HL-60 (cell line): Measurements from ENCODE around the gene RPL13.

Experiments
- DNase-seq, 2 experiments: peaks; one replicate each; pipeline ENCODE4 v3.0.0-alpha.2; 2010 to 2020; ENCODE audit warnings: low read depth in 1 of 2, low spot score in 1 of 2
- H3K27ac ChIP-seq: fragments of 250-450 bp; sonication (Bioruptor Pico); replicated peaks from 2 replicates; pipeline ENCODE4 v1.5.1; 2020; ENCODE audit warnings: mild to moderate bottlenecking, moderate library complexity
- H3K27me3 ChIP-seq: fragments of 250-450 bp; sonication (Bioruptor Pico); 2 replicates; pipeline ENCODE4 v1.5.1; 2021; ENCODE audit warnings: mild to moderate bottlenecking, moderate library complexity; ENCODE audit not compliant: insufficient read depth, poor library complexity, severe bottlenecking
- H3K4me3 ChIP-seq: replicated peaks from 2 replicates; pipeline ENCODE4 v1.5.1; 2011; ENCODE audit warnings: mild to moderate bottlenecking, control low read depth, low read length; ENCODE audit not compliant: insufficient read depth
- GABPA ChIP-seq: IDR thresholded peaks from 2 replicates; pipeline ENCODE4 v1.6.1; 2012; ENCODE audit warnings: low read depth
- POLR2AphosphoS5 ChIP-seq: IDR thresholded peaks from 2 replicates; pipeline ENCODE4 v1.6.1; 2012; ENCODE audit warnings: low read depth
- SPI1 ChIP-seq: IDR thresholded peaks from 2 replicates; pipeline ENCODE4 v1.6.1; 2012; ENCODE audit warnings: low read depth, mild to moderate bottlenecking, borderline replicate concordance
- TF ChIP-seq, protein P1 (sequence below): IDR thresholded peaks from 2 replicates; pipeline ENCODE4 v1.6.1; 2012; ENCODE audit warnings: low read depth; ENCODE audit not compliant: insufficient replicate concordance
- TF ChIP-seq, protein P2 (sequence below): IDR thresholded peaks from one replicate; pipeline ENCODE4 v1.5.1; 2011; ENCODE audit warnings: low read length, control low read depth, inconsistent platforms; ENCODE audit not compliant: insufficient read depth

RPL13 gene

DNA sequence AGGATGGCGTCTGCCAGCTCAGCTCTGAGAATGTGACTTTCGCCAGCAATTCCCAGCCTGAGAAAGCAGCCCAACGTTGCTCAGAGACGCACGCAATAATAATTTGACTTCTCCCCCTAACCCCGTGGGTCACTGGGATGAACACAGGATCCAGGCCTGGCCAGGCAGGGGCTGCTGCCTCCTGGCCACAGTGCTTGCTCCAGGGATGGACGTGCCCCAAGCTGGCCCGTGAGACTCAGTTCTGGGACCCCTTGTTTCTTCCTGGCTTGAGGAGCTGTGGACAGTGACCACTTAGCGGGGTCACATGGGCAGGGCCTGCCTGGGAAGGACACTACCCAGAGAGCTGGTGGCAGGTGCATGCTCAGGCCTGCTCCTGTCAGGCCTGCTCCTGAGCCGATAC lies 39.4 kb downstream of the RPL13 start:
- Histone ChIP-seq H3K4me3 (no peak overlapping the region), H3K27ac (no peak overlapping the region), H3K27me3 (no peaks in the 10 kb centered on the region)
- no peak for DNase-seq
- no peak for TF ChIP-seq POLR2AphosphoS5
- TF ChIP-seq, protein P1, sequence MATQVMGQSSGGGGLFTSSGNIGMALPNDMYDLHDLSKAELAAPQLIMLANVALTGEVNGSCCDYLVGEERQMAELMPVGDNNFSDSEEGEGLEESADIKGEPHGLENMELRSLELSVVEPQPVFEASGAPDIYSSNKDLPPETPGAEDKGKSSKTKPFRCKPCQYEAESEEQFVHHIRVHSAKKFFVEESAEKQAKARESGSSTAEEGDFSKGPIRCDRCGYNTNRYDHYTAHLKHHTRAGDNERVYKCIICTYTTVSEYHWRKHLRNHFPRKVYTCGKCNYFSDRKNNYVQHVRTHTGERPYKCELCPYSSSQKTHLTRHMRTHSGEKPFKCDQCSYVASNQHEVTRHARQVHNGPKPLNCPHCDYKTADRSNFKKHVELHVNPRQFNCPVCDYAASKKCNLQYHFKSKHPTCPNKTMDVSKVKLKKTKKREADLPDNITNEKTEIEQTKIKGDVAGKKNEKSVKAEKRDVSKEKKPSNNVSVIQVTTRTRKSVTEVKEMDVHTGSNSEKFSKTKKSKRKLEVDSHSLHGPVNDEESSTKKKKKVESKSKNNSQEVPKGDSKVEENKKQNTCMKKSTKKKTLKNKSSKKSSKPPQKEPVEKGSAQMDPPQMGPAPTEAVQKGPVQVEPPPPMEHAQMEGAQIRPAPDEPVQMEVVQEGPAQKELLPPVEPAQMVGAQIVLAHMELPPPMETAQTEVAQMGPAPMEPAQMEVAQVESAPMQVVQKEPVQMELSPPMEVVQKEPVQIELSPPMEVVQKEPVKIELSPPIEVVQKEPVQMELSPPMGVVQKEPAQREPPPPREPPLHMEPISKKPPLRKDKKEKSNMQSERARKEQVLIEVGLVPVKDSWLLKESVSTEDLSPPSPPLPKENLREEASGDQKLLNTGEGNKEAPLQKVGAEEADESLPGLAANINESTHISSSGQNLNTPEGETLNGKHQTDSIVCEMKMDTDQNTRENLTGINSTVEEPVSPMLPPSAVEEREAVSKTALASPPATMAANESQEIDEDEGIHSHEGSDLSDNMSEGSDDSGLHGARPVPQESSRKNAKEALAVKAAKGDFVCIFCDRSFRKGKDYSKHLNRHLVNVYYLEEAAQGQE, result no peak
- TF ChIP-seq, protein P2, sequence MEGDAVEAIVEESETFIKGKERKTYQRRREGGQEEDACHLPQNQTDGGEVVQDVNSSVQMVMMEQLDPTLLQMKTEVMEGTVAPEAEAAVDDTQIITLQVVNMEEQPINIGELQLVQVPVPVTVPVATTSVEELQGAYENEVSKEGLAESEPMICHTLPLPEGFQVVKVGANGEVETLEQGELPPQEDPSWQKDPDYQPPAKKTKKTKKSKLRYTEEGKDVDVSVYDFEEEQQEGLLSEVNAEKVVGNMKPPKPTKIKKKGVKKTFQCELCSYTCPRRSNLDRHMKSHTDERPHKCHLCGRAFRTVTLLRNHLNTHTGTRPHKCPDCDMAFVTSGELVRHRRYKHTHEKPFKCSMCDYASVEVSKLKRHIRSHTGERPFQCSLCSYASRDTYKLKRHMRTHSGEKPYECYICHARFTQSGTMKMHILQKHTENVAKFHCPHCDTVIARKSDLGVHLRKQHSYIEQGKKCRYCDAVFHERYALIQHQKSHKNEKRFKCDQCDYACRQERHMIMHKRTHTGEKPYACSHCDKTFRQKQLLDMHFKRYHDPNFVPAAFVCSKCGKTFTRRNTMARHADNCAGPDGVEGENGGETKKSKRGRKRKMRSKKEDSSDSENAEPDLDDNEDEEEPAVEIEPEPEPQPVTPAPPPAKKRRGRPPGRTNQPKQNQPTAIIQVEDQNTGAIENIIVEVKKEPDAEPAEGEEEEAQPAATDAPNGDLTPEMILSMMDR, result no peak
- no peak for TF ChIP-seq GABPA
- no peak for TF ChIP-seq SPI1

DNA sequence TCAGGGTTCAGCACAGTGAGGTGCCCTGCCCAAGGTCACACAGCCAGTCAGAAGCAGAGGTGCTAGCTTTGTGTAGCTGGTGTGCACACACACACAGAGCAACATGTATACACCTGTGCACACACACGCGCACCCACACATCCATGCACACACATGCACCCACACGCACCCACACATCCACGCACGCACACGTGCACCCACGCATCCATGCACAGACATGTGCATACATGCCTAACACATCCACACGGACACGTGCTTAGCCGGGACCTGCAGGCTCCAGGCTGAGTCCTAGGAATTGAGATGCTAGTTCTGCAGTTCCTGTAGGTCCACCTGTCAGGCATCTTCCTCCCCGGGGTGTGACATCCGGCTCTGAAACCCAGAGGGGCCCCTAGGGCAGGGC lies 39.9 kb downstream of the RPL13 start:
- no peak for DNase-seq
- Histone ChIP-seq H3K27me3 (no peaks in the 10 kb centered on the region), H3K4me3 (no peak overlapping the region), H3K27ac (no peak overlapping the region)
- TF ChIP-seq POLR2AphosphoS5 (no peak), SPI1 (no peak), GABPA (no peak)
- TF ChIP-seq, protein P2, result no peak
- TF ChIP-seq, protein P1, result no peak

DNA sequence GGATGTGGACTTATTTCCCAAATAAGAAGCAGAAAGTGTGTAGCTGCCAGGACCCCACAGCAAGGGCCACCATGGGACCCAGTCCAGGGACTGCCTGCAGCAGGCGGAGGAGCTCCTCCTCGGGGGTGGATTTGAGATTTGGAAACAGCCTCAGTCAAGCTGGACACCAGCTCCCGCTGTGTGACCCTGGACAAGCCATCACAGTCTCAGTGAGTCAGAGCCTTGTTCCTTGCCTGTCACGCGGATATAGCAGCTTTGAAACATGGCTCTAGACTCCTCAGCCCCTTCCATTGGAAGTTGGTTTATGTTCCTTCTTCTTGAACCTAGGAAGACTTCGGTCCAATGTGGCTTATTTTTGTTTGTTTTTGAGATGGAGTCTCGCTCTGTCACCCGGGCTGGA lies 40.5 kb downstream of the RPL13 start:
- no peaks in the 10 kb centered on the region for H3K27me3 ChIP-seq
- no peak overlapping the region for H3K27ac ChIP-seq
- DNase-seq, result no peak
- TF ChIP-seq, protein P2, result no peak
- no peak for TF ChIP-seq GABPA
- no peak for TF ChIP-seq SPI1
- TF ChIP-seq POLR2AphosphoS5, result no peak
- TF ChIP-seq, protein P1, result no peak
- no peak overlapping the region for H3K4me3 ChIP-seq
